Peyer's patch (tissue), 4 donors: ENCODE data around the gene CELSR3.

Source experiments
- POLR2A ChIP-seq, 2 donors: fragments of 450-650 bp; IDR thresholded peaks; one replicate each; pipeline ENCODE4 v1.5.1; 2017; ENCODE audit warnings: antibody characterized with exemption in 2 of 2, mild to moderate bottlenecking in 2 of 2, moderate library complexity in 2 of 2
- TF ChIP-seq, protein P1 (sequence below), 6 experiments: fragments of 450-650 bp in 4 of 6; fragments of 200-600 bp in 2 of 6; sonication (generic) in 1 of 6; IDR thresholded peaks; one replicate each; pipeline ENCODE4 v1.5.1; 2017 to 2019; ENCODE audit warnings: antibody characterized with exemption in 6 of 6, mild to moderate bottlenecking in 3 of 6, moderate library complexity in 1 of 6

DNA sequence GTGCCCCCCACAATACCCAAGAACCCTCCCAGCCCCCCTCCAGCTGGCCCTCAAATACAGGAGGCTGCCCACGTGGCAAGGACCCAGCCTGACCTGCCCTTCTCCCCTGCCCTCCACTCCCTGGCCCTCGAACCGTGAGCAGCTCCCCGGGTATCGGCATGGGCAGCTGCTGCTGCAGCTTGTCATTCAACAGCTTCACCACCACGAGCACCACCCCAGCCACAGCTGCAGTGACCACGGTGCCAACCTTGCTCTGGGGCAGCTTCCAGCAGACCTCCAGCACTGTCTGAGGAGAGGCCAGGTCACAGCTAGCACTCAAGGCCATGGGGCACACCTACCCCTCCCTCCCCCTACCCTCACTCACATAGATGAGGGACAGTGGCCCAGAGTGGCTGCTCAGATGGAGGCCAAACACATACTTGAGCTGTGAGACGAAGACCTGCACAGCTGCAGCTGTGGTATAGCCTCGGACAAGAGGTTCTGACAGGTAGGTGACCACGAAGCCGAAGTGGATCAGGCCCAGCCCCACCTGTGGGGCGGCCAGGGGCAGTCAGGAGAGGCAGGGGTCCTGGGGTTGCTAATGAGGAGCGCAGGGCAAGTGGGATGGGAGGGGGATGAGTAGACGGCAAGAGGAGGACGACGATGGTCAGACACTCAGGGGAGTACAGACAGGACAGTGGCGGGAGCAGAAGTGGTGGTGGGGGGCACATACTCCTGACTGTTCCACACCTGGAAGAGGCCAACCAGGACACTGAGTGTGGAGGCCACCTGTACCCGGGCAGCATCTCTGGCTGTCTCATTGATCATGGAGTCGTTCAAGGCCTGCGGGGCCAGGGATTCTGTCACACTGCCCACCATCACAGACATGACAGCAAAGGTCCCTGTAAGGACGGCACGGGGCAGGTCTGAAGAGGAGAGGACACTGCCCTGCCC is 30.9 kb downstream of the CELSR3 start:
- TF ChIP-seq, protein P1, sequence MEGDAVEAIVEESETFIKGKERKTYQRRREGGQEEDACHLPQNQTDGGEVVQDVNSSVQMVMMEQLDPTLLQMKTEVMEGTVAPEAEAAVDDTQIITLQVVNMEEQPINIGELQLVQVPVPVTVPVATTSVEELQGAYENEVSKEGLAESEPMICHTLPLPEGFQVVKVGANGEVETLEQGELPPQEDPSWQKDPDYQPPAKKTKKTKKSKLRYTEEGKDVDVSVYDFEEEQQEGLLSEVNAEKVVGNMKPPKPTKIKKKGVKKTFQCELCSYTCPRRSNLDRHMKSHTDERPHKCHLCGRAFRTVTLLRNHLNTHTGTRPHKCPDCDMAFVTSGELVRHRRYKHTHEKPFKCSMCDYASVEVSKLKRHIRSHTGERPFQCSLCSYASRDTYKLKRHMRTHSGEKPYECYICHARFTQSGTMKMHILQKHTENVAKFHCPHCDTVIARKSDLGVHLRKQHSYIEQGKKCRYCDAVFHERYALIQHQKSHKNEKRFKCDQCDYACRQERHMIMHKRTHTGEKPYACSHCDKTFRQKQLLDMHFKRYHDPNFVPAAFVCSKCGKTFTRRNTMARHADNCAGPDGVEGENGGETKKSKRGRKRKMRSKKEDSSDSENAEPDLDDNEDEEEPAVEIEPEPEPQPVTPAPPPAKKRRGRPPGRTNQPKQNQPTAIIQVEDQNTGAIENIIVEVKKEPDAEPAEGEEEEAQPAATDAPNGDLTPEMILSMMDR (IDR thresholded peaks at IDR 0.05), result no peak
- TF ChIP-seq POLR2A (IDR thresholded peaks at IDR 0.05), result no peak
